T-helper 2 cell treated with Interferon-gamma antibody and Interleukin-4, amounts not matched to agents 5 μg/mL and 100 μg/mL, for 36 hours (primary cell): Measurements from ENCODE around the gene GPR17.
A peak's percentile ranks its signal among the peaks of the same experiment; 100 is the strongest.

Experiments
- DNase-seq: peaks from one replicate; pipeline ENCODE4 v3.0.0; 2021; ENCODE audit warnings: low spot score
- H3K27ac Mint-ChIP-seq: one replicate; pipeline ENCODE4 v1.8.0; 2021; ENCODE audit warnings: mild to moderate bottlenecking, mixed read lengths
- H3K27me3 Mint-ChIP-seq: one replicate; pipeline ENCODE4 v1.8.0; 2021; ENCODE audit warnings: low read depth, mixed read lengths
- H3K36me3 Mint-ChIP-seq: one replicate; pipeline ENCODE4 v1.8.0; 2021; ENCODE audit warnings: low read depth, mixed read lengths
- H3K4me1 Mint-ChIP-seq: one replicate; pipeline ENCODE4 v1.8.0; 2021; ENCODE audit warnings: low read depth, mixed read lengths
- H3K4me3 Mint-ChIP-seq: one replicate; pipeline ENCODE4 v1.8.0; 2022; ENCODE audit warnings: mild to moderate bottlenecking, moderate library complexity, mixed read lengths
- H3K9me3 Mint-ChIP-seq: one replicate; pipeline ENCODE4 v1.8.0; 2021; ENCODE audit warnings: mixed read lengths

GPR17 gene

GRCh38 chr2:127665267-127665893, 19.4 kb downstream of the GPR17 start:
- no peaks in the 10 kb centered on the region for H3K9me3 Mint-ChIP-seq
- H3K4me1 Mint-ChIP-seq, result no peaks in the 10 kb centered on the region
- no peak for DNase-seq
- H3K36me3 Mint-ChIP-seq, result no peaks in the 10 kb centered on the region
- H3K4me3 Mint-ChIP-seq, result no peak overlapping the region
- peaks cover 62% of the 10 kb centered on the region for H3K27me3 Mint-ChIP-seq
- no peak overlapping the region for H3K27ac Mint-ChIP-seq

GRCh38 chr2:127669056-127669455, 23.1 kb downstream of the GPR17 start:
- no peak for DNase-seq
- Mint-ChIP-seq H3K27me3 (peaks cover 66% of the 10 kb centered on the region), H3K36me3 (no peaks in the 10 kb centered on the region), H3K4me1 (no peaks in the 10 kb centered on the region), H3K27ac (no peak overlapping the region), H3K9me3 (no peaks in the 10 kb centered on the region), H3K4me3 (no peak overlapping the region)

GRCh38 chr2:127670055-127670956, 24.4 kb downstream of the GPR17 start:
- Mint-ChIP-seq H3K27me3 (peaks cover 63% of the 10 kb centered on the region), H3K4me3 (no peak overlapping the region), H3K4me1 (peaks cover 3% of the 10 kb centered on the region), H3K36me3 (no peaks in the 10 kb centered on the region), H3K9me3 (no peaks in the 10 kb centered on the region), H3K27ac (no peak overlapping the region)
- DNase-seq, result no peak

GRCh38 chr2:127670957-127671290, 25.0 kb downstream of the GPR17 start:
- no peak overlapping the region for H3K27ac Mint-ChIP-seq
- no peaks in the 10 kb centered on the region for H3K9me3 Mint-ChIP-seq
- peaks cover 3% of the 10 kb centered on the region for H3K4me1 Mint-ChIP-seq
- H3K27me3 Mint-ChIP-seq, result peaks cover 62% of the 10 kb centered on the region
- DNase-seq, result no peak
- no peaks in the 10 kb centered on the region for H3K36me3 Mint-ChIP-seq
- H3K4me3 Mint-ChIP-seq, result no peak overlapping the region

- DNase-seq, result no peak
- H3K27me3 Mint-ChIP-seq, result peaks cover 62% of the 10 kb centered on the region
- no peaks in the 10 kb centered on the region for H3K9me3 Mint-ChIP-seq
Measured at GRCh38 chr2:127671557-127672302, 25.8 kb downstream of the GPR17 start.

GRCh38 chr2:127672341-127673224, 26.6 kb downstream of the GPR17 start:
- Mint-ChIP-seq H3K27me3 (peaks cover 65% of the 10 kb centered on the region), H3K27ac (no peak overlapping the region), H3K4me3 (no peak overlapping the region)

More at GRCh38 chr2:127671557-127672302, 25.8 kb downstream of the GPR17 start:
- Mint-ChIP-seq H3K4me3 (no peak overlapping the region), H3K36me3 (no peaks in the 10 kb centered on the region), H3K4me1 (peaks cover 3% of the 10 kb centered on the region), H3K27ac (no peak overlapping the region)

GRCh38 chr2:127673291-127674069, 27.5 kb downstream of the GPR17 start:
- H3K4me3 Mint-ChIP-seq, result peak overlapping the region; percentile 19

More at GRCh38 chr2:127672341-127673224, 26.6 kb downstream of the GPR17 start:
- peaks cover 3% of the 10 kb centered on the region for H3K4me1 Mint-ChIP-seq
- no peaks in the 10 kb centered on the region for H3K9me3 Mint-ChIP-seq
- no peaks in the 10 kb centered on the region for H3K36me3 Mint-ChIP-seq
- DNase-seq, result no peak

GRCh38 chr2:127674241-127675209, 28.6 kb downstream of the GPR17 start:
- Mint-ChIP-seq H3K4me3 (peak overlapping the region; percentile 73), H3K4me1 (peaks cover 3% of the 10 kb centered on the region), H3K9me3 (no peaks in the 10 kb centered on the region), H3K27ac (no peak overlapping the region), H3K36me3 (no peaks in the 10 kb centered on the region), H3K27me3 (peaks cover 70% of the 10 kb centered on the region)
- DNase-seq, result no peak

More at GRCh38 chr2:127673291-127674069, 27.5 kb downstream of the GPR17 start:
- Mint-ChIP-seq H3K4me1 (peaks cover 3% of the 10 kb centered on the region), H3K9me3 (no peaks in the 10 kb centered on the region), H3K27me3 (peaks cover 69% of the 10 kb centered on the region), H3K36me3 (no peaks in the 10 kb centered on the region), H3K27ac (no peak overlapping the region)
- no peak for DNase-seq

GRCh38 chr2:127675331-127676261, 29.6 kb downstream of the GPR17 start, which contains the start of gene LIMS2:
LIMS2 (minus strand) TSS chr2:127675530; CDS start chr2:127675024, 506 bp downstream.
- peak within 1 kb of the TSS; percentile 73 for H3K4me3 Mint-ChIP-seq
- H3K27ac Mint-ChIP-seq, result no peak within 1 kb of the TSS
- H3K27me3 Mint-ChIP-seq, result peaks cover 64% of the 10 kb centered on the region
- H3K36me3 Mint-ChIP-seq, result no peaks in the 10 kb centered on the region
- peaks cover 3% of the 10 kb centered on the region for H3K4me1 Mint-ChIP-seq
- DNase-seq, result no peak
- H3K9me3 Mint-ChIP-seq, result no peaks in the 10 kb centered on the region

GRCh38 chr2:127676906-127677305, 31.0 kb downstream of the GPR17 start:
- Mint-ChIP-seq H3K4me1 (peaks cover 3% of the 10 kb centered on the region), H3K9me3 (no peaks in the 10 kb centered on the region), H3K27me3 (peaks cover 59% of the 10 kb centered on the region), H3K36me3 (no peaks in the 10 kb centered on the region), H3K27ac (no peak overlapping the region), H3K4me3 (no peak overlapping the region)
- no peak for DNase-seq

- Mint-ChIP-seq H3K27me3 (peaks cover 52% of the 10 kb centered on the region), H3K36me3 (no peaks in the 10 kb centered on the region), H3K4me3 (no peak overlapping the region), H3K4me1 (peaks cover 4% of the 10 kb centered on the region), H3K27ac (no peak overlapping the region), H3K9me3 (no peaks in the 10 kb centered on the region)
- DNase-seq, result no peak
Measured at GRCh38 chr2:127678531-127678930, 32.6 kb downstream of the GPR17 start.
